ENCODE data around the gene PAM. TPM values are rescaled to one million over a fixed set of nuclear protein-coding genes. Genes with fewer than 3 reads are reported as not detected.

Gene PAM
- polyA plus RNA-seq, 1 donor from 2014 or later = 363 TPM

DNA sequence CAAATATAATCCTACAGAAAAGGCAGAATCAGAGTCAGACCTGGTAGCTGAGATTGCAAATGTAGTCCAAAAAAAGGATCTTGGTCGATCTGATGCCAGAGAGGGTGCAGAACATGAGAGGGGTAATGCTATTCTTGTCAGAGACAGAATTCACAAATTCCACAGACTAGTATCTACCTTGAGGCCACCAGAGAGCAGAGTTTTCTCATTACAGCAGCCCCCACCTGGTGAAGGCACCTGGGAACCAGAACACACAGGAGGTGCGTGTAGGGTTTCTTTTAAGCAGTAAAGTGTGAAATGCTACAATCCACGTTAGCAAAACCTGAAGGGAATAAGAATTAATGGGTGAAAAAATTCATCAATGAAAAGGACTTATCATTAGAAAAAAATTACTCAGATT is 219.1 kb downstream of the PAM start:
- Histone ChIP-seq H3K9me3 (ENCODE audit: low read length) (no peaks in the 10 kb centered on the region), H3K9me2 (ENCODE audit: insufficient read depth, low read length) (no peaks in the 10 kb centered on the region), H3K4me2 (ENCODE audit: low read length) (no peak overlapping the region), H3F3A (ENCODE audit: insufficient read depth, low read length, poor library complexity, severe bottlenecking) (no peaks in the 10 kb centered on the region), H3K9ac (ENCODE audit: low read length) (no peak overlapping the region), H2AFZ (ENCODE audit: low read depth, low read length) (no peak overlapping the region), H3K4me3 (ENCODE audit: low read length) (no peak overlapping the region), H3K27me3 (ENCODE audit: insufficient read depth, low read depth, low read length) (no peaks in the 10 kb centered on the region), H3K27ac (ENCODE audit: low read length) (no peak overlapping the region), H3K79me2 (replicated peaks; ENCODE audit: insufficient read depth, low read length) (no peaks in the 10 kb centered on the region), H4K20me1 (ENCODE audit: insufficient read depth) (no peaks in the 10 kb centered on the region), H3K36me3 (ENCODE audit: insufficient read depth, low read length) (no peaks in the 10 kb centered on the region)
- TF ChIP-seq MXI1 (conservative IDR thresholded peaks at IDR 0.05; ENCODE audit: poor library complexity, severe bottlenecking) = no peak
- no peak for TF ChIP-seq EZH2 (IDR thresholded peaks at IDR 0.05; ENCODE audit: borderline replicate concordance, insufficient read depth, low read length, poor library complexity, severe bottlenecking)
- no peak for TF ChIP-seq POLR2AphosphoS5 (IDR thresholded peaks at IDR 0.05)
- no peak for TF ChIP-seq TAF1 (IDR thresholded peaks at IDR 0.05; ENCODE audit: low read depth)
- TF ChIP-seq EP300 (conservative IDR thresholded peaks at IDR 0.05; ENCODE audit: poor library complexity, severe bottlenecking) = no peak
- TF ChIP-seq RAD21 (conservative IDR thresholded peaks at IDR 0.05) = no peak
- TF ChIP-seq, protein P1, sequence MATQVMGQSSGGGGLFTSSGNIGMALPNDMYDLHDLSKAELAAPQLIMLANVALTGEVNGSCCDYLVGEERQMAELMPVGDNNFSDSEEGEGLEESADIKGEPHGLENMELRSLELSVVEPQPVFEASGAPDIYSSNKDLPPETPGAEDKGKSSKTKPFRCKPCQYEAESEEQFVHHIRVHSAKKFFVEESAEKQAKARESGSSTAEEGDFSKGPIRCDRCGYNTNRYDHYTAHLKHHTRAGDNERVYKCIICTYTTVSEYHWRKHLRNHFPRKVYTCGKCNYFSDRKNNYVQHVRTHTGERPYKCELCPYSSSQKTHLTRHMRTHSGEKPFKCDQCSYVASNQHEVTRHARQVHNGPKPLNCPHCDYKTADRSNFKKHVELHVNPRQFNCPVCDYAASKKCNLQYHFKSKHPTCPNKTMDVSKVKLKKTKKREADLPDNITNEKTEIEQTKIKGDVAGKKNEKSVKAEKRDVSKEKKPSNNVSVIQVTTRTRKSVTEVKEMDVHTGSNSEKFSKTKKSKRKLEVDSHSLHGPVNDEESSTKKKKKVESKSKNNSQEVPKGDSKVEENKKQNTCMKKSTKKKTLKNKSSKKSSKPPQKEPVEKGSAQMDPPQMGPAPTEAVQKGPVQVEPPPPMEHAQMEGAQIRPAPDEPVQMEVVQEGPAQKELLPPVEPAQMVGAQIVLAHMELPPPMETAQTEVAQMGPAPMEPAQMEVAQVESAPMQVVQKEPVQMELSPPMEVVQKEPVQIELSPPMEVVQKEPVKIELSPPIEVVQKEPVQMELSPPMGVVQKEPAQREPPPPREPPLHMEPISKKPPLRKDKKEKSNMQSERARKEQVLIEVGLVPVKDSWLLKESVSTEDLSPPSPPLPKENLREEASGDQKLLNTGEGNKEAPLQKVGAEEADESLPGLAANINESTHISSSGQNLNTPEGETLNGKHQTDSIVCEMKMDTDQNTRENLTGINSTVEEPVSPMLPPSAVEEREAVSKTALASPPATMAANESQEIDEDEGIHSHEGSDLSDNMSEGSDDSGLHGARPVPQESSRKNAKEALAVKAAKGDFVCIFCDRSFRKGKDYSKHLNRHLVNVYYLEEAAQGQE (IDR thresholded peaks at IDR 0.05; ENCODE audit: borderline replicate concordance) = no peak
- TF ChIP-seq, protein P2, sequence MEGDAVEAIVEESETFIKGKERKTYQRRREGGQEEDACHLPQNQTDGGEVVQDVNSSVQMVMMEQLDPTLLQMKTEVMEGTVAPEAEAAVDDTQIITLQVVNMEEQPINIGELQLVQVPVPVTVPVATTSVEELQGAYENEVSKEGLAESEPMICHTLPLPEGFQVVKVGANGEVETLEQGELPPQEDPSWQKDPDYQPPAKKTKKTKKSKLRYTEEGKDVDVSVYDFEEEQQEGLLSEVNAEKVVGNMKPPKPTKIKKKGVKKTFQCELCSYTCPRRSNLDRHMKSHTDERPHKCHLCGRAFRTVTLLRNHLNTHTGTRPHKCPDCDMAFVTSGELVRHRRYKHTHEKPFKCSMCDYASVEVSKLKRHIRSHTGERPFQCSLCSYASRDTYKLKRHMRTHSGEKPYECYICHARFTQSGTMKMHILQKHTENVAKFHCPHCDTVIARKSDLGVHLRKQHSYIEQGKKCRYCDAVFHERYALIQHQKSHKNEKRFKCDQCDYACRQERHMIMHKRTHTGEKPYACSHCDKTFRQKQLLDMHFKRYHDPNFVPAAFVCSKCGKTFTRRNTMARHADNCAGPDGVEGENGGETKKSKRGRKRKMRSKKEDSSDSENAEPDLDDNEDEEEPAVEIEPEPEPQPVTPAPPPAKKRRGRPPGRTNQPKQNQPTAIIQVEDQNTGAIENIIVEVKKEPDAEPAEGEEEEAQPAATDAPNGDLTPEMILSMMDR (IDR thresholded peaks at IDR 0.05; ENCODE audit: poor library complexity, severe bottlenecking) = no peak
- TF ChIP-seq SMC3 (conservative IDR thresholded peaks at IDR 0.05; ENCODE audit: poor library complexity) = no peak

DNA sequence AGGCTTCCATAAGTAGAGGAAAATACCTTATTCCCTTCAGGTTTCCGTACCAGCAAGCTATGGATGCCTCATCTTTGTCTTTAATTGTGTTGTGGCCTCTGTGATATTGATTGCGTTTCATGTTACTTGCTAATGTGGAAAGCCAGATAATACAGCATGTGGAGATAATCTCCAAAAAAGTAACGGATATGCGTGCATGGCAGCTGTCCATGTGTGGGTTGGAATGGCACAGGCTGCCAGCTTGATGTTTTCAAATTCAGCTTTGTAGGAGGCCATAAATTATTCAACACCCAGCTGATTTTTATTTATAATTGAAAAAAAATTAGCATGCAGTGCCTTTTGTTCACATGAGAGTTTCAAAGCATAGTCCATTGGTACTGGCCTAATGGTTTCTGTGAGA is 219.9 kb downstream of the PAM start:
- H2AFZ ChIP-seq (ENCODE audit: low read depth, low read length) = no peak overlapping the region
- TF ChIP-seq RAD21 (conservative IDR thresholded peaks at IDR 0.05) (no peak), MXI1 (conservative IDR thresholded peaks at IDR 0.05; ENCODE audit: poor library complexity, severe bottlenecking) (no peak), POLR2AphosphoS5 (IDR thresholded peaks at IDR 0.05) (no peak), SMC3 (conservative IDR thresholded peaks at IDR 0.05; ENCODE audit: poor library complexity) (no peak), EZH2 (IDR thresholded peaks at IDR 0.05; ENCODE audit: borderline replicate concordance, insufficient read depth, low read length, poor library complexity, severe bottlenecking) (no peak), EP300 (conservative IDR thresholded peaks at IDR 0.05; ENCODE audit: poor library complexity, severe bottlenecking) (no peak), TAF1 (IDR thresholded peaks at IDR 0.05; ENCODE audit: low read depth) (no peak)
- TF ChIP-seq, protein P2 (IDR thresholded peaks at IDR 0.05; ENCODE audit: poor library complexity, severe bottlenecking) = no peak
- TF ChIP-seq, protein P1 (IDR thresholded peaks at IDR 0.05; ENCODE audit: borderline replicate concordance) = no peak
- no peaks in the 10 kb centered on the region for H3K9me3 ChIP-seq (ENCODE audit: low read length)
- no peaks in the 10 kb centered on the region for H3K79me2 ChIP-seq (replicated peaks; ENCODE audit: insufficient read depth, low read length)
- H3K9me2 ChIP-seq (ENCODE audit: insufficient read depth, low read length) = no peaks in the 10 kb centered on the region
- no peak overlapping the region for H3K4me2 ChIP-seq (ENCODE audit: low read length)
- H3F3A ChIP-seq (ENCODE audit: insufficient read depth, low read length, poor library complexity, severe bottlenecking) = no peaks in the 10 kb centered on the region
- no peak overlapping the region for H3K27ac ChIP-seq (ENCODE audit: low read length)
- no peak overlapping the region for H3K4me3 ChIP-seq (ENCODE audit: low read length)
- H3K9ac ChIP-seq (ENCODE audit: low read length) = no peak overlapping the region
- no peaks in the 10 kb centered on the region for H4K20me1 ChIP-seq (ENCODE audit: insufficient read depth)
- no peaks in the 10 kb centered on the region for H3K36me3 ChIP-seq (ENCODE audit: insufficient read depth, low read length)
- H3K27me3 ChIP-seq (ENCODE audit: insufficient read depth, low read depth, low read length) = no peaks in the 10 kb centered on the region

Data from neural cell (in vitro differentiated cells).